K562 (cell line): ENCODE results near the gene HSFX3. TPM values are rescaled to one million over a fixed set of nuclear protein-coding genes. Genes with fewer than 3 reads are reported as not detected.

Experiments used
- CHAMP1 ChIP-seq: fragments of 450-650 bp; IDR thresholded peaks from 2 replicates; pipeline ENCODE4 v1.6.1; 2016; ENCODE audit warnings: mild to moderate bottlenecking
- CTCF ChIP-seq, 3 experiments: IDR thresholded peaks in 2 of 3; conservative IDR thresholded peaks in 1 of 3; 2 replicates each; pipeline ENCODE4 v1.5.1; 2011 to 2012; ENCODE audit warnings: low read length in 3 of 3, mild to moderate bottlenecking in 3 of 3, control low read depth in 2 of 3, improper control_type of control experiment in 1 of 3, inconsistent platforms in 1 of 3, low read depth in 1 of 3, mixed read lengths in 1 of 3, moderate library complexity in 1 of 3; ENCODE audit not compliant: insufficient read depth in 2 of 3
- JUN ChIP-seq, 2 experiments: sonication (generic) in 1 of 2; formaldehyde crosslinking in 1 of 2; IDR thresholded peaks; 2 replicates each; pipeline versions ENCODE4 v1.6.1 to v1.8.0; 2012 to 2022; ENCODE audit warnings: borderline replicate concordance in 2 of 2, mild to moderate bottlenecking in 2 of 2, improper control_type of control experiment in 1 of 2, low read depth in 1 of 2, low read length in 1 of 2, missing genetic modification reagents in 1 of 2
- TCF3 ChIP-seq: sonication (generic); formaldehyde crosslinking; IDR thresholded peaks from 2 replicates; pipeline ENCODE4 v1.4.0; 2020; ENCODE audit warnings: mild to moderate bottlenecking, missing genetic modification reagents
- TEAD4 ChIP-seq, 2 experiments: sonication (generic) in 1 of 2; formaldehyde crosslinking in 1 of 2; IDR thresholded peaks; 2 replicates each; pipeline versions ENCODE4 v1.6.1 to v1.8.0; 2012 to 2022; ENCODE audit warnings: borderline replicate concordance in 1 of 2, inconsistent platforms in 1 of 2, low read length in 1 of 2, mild to moderate bottlenecking in 1 of 2, missing genetic modification reagents in 1 of 2
- ZBTB40 ChIP-seq, 2 experiments: fragments of 450-650 bp in 1 of 2; sonication (generic) in 1 of 2; formaldehyde crosslinking in 1 of 2; IDR thresholded peaks; 2 replicates each; pipeline versions ENCODE4 v1.7.1 to v1.9.0; 2016 to 2022; ENCODE audit warnings: inconsistent platforms in 1 of 2, mild to moderate bottlenecking in 1 of 2, missing genetic modification reagents in 1 of 2
- ZHX1 ChIP-seq: fragments of 150-350 bp; conservative IDR thresholded peaks from 2 replicates; pipeline ENCODE4 v1.6.1; 2014; ENCODE audit warnings: low read length
- ZNF232 ChIP-seq: sonication (generic); formaldehyde crosslinking; IDR thresholded peaks from 2 replicates; pipeline ENCODE4 v1.8.0; 2022; ENCODE audit warnings: mild to moderate bottlenecking, missing genetic modification reagents
- ZNF354B ChIP-seq: fragments of 250-450 bp; sonication (Bioruptor Pico); IDR thresholded peaks from 2 replicates; pipeline ENCODE4 v1.4.0; 2020
- polyA plus RNA-seq, 8 experiments: library from polyadenylated mRNA; depleted of rRNA in 4 of 8; stranded (reverse) in 5 of 8; unstranded in 3 of 8; fragments of >200 nt; fragmentation: Nextera tagmentation in 2 of 8; fragmentation: Illumina TruSeq in 1 of 8; extraction: Ambion mirVana in 2 of 8; extraction: Trizol in 1 of 8; gene quantifications; 2 replicates each; pipeline versions ENCODE4 v1.2.1 to v1.2.3, GENCODE V29; 2011 to 2014; ENCODE audit warnings: inconsistent platforms in 1 of 8, missing spikeins in 1 of 8
- total RNA-seq, 7 experiments: library from RNA; depleted of rRNA in 6 of 7; stranded (reverse); fragments of >200 nt in 6 of 7; fragmentation: Illumina TruSeq in 2 of 7; extraction: Trizol in 2 of 7; gene quantifications; 2 replicates each; pipeline versions ENCODE4 v1.2.1 to v1.2.3, GENCODE V29; 2011 to 2021; ENCODE audit warnings: low replicate concordance in 1 of 7

The HSFX3 gene
- total and polyA plus RNA-seq, 9 of the 15 experiments (the other 6 are each of a cell fraction or from before 2014, with no cell fraction given): 0.08 to 0.10 TPM; not detected in 7

GRCh38 chrX:149541521-149542047, 8.1 kb downstream of the HSFX3 start (continued):
- no peak for TF ChIP-seq ZBTB40 (IDR thresholded peaks at IDR 0.05)
- TF ChIP-seq ZBTB40 (CRISPR knock-in tag; IDR thresholded peaks at IDR 0.05): no peak
- TF ChIP-seq CTCF (IDR thresholded peaks at IDR 0.05 in 2 of 3, conservative IDR thresholded peaks at IDR 0.05 in 1 of 3; ENCODE audit: insufficient read depth in 2 of 3, low read depth in 1 of 3, low read length in 3 of 3): no peak
- TF ChIP-seq TCF3 (CRISPR knock-in tag): peak; percentile 74
- TF ChIP-seq ZHX1: no peak
- no peak for TF ChIP-seq ZNF232
- peak; percentile 84 for TF ChIP-seq TEAD4 (IDR thresholded peaks at IDR 0.05; ENCODE audit: low read length)
- no peak for TF ChIP-seq TEAD4 (CRISPR knock-in tag; IDR thresholded peaks at IDR 0.05; ENCODE audit: borderline replicate concordance)
- TF ChIP-seq JUN (IDR thresholded peaks at IDR 0.05; ENCODE audit: borderline replicate concordance, low read depth, low read length): no peak
- TF ChIP-seq JUN (CRISPR knock-in tag; IDR thresholded peaks at IDR 0.05; ENCODE audit: borderline replicate concordance): no peak
- no peak for TF ChIP-seq CHAMP1
- TF ChIP-seq ZNF354B (CRISPR knock-in tag): no peak
